LoVo (cell line): ENCODE measurements around the gene NUF2.
"Not testable (repeated sequence)": the region's sequence is repeated elsewhere in the genome, so short reads cannot be mapped to it uniquely, and the experiment has no call there.

Experiments
- DNase-seq: peaks from one replicate; pipeline ENCODE4 v3.0.0-alpha.2; 2016; ENCODE audit warnings: low spot score

Gene NUF2

GRCh38 chr1:163321311-163322305 lies at the start of gene NUF2:
Gene NUF2, plus strand, starts transcription at chr1:163321954. Its CDS starts 4,098 bp downstream, at chr1:163326052.
- DNase-seq, result peak; percentile 96

- no peak for DNase-seq
These were observed 47.9 kb upstream of the NUF2 start for GRCh38 chr1:163273766-163274441.

- DNase-seq, result no peak
These were observed 46.5 kb upstream of the NUF2 start for GRCh38 chr1:163275222-163275621.

- no peak for DNase-seq
These were observed 43.2 kb upstream of the NUF2 start for GRCh38 chr1:163278602-163279001.

- DNase-seq, result not testable (repeated sequence)
These were observed 36.9 kb upstream of the NUF2 start for GRCh38 chr1:163284867-163285266.

GRCh38 chr1:163290025-163290640 lies 31.6 kb upstream of the NUF2 start:
- DNase-seq, result no peak

- DNase-seq, result no peak
These were observed 30.3 kb upstream of the NUF2 start for GRCh38 chr1:163291461-163291860.

- not testable (repeated sequence) for DNase-seq
These were observed 29.6 kb upstream of the NUF2 start for GRCh38 chr1:163292153-163292552.

- DNase-seq, result not testable (repeated sequence)
These were observed 28.3 kb upstream of the NUF2 start for GRCh38 chr1:163293497-163293896.

- DNase-seq, result no peak
These were observed 25.8 kb upstream of the NUF2 start for GRCh38 chr1:163295949-163296348.

- DNase-seq, result no peak
These were observed 25.1 kb upstream of the NUF2 start for GRCh38 chr1:163296504-163297263.

- DNase-seq, result peak; percentile 32
These were observed 23.4 kb upstream of the NUF2 start for GRCh38 chr1:163298365-163298764.

GRCh38 chr1:163300568-163300967 lies 21.2 kb upstream of the NUF2 start:
- no peak for DNase-seq

GRCh38 chr1:163303561-163303960 lies 18.2 kb upstream of the NUF2 start:
- no peak for DNase-seq

GRCh38 chr1:163305441-163305840 lies 16.3 kb upstream of the NUF2 start:
- no peak for DNase-seq

- no peak for DNase-seq
These were observed 14.1 kb upstream of the NUF2 start for GRCh38 chr1:163307479-163308171.

GRCh38 chr1:163308811-163309210 lies 12.9 kb upstream of the NUF2 start:
- no peak for DNase-seq

- peak; percentile 24 for DNase-seq
These were observed 5.9 kb upstream of the NUF2 start for GRCh38 chr1:163315773-163316374.

GRCh38 chr1:163320891-163321290 lies 863 bp upstream of the NUF2 start:
- no peak for DNase-seq

- DNase-seq, result not testable (repeated sequence)
These were observed 1.6 kb downstream of the NUF2 start for GRCh38 chr1:163323339-163323738.

GRCh38 chr1:163331116-163331515 lies 9.4 kb downstream of the NUF2 start:
- no peak for DNase-seq
